ENCODE data around the gene DNAH14.

DNAH14 gene

DNA sequence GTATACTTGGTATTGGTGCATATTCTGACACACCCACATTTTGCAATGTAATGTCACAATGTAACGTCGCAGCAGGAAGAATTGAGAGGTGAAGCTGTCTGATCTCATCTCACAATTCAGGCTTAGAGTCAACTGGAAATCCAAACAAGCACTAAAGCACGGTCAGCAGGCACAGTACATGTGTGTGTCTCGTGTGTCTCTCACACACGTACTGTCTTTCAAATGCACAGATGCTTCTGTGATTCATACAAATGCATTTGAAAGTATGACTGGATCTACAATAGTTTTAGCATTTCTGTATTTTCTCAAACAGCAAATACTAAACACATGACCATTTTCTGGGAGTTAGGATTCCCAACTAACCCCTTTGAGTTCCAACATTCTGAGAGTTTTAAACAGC, 471.5 kb downstream of the DNAH14 start:
- TF ChIP-seq, protein P1, sequence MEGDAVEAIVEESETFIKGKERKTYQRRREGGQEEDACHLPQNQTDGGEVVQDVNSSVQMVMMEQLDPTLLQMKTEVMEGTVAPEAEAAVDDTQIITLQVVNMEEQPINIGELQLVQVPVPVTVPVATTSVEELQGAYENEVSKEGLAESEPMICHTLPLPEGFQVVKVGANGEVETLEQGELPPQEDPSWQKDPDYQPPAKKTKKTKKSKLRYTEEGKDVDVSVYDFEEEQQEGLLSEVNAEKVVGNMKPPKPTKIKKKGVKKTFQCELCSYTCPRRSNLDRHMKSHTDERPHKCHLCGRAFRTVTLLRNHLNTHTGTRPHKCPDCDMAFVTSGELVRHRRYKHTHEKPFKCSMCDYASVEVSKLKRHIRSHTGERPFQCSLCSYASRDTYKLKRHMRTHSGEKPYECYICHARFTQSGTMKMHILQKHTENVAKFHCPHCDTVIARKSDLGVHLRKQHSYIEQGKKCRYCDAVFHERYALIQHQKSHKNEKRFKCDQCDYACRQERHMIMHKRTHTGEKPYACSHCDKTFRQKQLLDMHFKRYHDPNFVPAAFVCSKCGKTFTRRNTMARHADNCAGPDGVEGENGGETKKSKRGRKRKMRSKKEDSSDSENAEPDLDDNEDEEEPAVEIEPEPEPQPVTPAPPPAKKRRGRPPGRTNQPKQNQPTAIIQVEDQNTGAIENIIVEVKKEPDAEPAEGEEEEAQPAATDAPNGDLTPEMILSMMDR (IDR thresholded peaks at IDR 0.05; ENCODE audit: control extremely low read depth, extremely low read depth, low read depth, missing control alignments) = no peak
- ChIA-PET CTCF (interaction anchor here (3.1 kb wide), 1 partner anchor 9 kb away, joined by 10 read pairs; no protein-coding TSS in a partner anchor), POLR2A (no interaction called here)
- no peak for DNase-seq (ENCODE audit: extremely low spot score)

DNA sequence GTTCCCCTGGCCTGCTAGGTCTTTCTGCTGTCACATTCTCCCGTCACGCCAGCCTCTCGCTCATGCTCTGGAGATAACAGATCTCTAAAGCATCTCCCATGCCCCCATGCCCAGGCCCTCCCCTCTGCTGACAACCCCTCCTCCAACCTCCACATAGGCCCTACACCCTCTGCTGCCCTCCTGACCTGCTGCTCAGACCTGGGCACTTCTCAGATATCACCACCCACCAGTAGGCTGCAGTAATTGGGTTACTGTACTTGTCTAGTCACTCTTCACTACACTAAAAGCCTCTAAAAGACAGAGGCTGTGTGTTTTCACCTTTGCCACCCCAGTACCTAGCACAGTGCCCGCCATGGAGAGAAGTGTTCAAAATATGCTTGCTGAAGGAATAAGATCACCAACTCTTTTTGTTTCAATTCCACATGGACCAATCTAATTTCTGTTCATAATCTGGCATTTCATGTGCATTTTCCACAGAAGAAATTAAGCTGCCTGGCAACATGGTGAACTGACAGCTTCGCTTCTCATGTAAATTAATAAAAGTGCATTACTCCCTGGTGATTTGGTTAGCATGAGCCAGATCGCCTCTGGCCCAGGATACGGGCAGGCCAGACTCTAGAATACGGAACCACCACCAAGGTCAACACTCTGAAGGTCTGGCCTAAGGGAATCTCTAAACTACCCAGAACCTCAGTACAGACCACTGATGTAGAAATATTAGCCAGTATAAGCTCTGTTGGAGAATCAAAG, 477.7 kb downstream of the DNAH14 start:
- no peak for DNase-seq (ENCODE audit: extremely low spot score)
- CTCF ChIA-PET = no interaction called here
- TF ChIP-seq, protein P1 (IDR thresholded peaks at IDR 0.05; ENCODE audit: control extremely low read depth, extremely low read depth, low read depth, missing control alignments) = no peak
- POLR2A ChIA-PET = no interaction called here

DNA sequence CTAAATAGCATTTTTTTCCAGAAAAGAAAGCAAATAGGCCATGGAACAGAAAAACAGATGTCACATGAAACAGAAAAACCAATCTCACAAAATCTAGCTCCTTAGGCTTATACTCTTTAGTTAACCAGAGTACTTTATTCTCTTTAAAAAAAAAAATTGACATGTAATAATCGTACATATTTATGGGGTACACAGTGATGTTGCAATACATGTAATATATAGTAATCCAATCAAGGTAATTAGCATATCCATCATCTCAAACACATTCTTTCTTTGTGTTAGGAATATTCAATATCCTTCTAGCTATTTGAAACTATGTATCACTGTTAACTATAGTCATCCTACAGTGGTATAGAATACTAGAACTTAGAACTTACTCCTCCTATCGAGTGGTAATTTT, 478.3 kb downstream of the DNAH14 start:
- ChIA-PET CTCF (no interaction called here), POLR2A (no interaction called here)
- no peak for DNase-seq (ENCODE audit: extremely low spot score)
- TF ChIP-seq, protein P1 (IDR thresholded peaks at IDR 0.05; ENCODE audit: control extremely low read depth, extremely low read depth, low read depth, missing control alignments) = no peak

DNA sequence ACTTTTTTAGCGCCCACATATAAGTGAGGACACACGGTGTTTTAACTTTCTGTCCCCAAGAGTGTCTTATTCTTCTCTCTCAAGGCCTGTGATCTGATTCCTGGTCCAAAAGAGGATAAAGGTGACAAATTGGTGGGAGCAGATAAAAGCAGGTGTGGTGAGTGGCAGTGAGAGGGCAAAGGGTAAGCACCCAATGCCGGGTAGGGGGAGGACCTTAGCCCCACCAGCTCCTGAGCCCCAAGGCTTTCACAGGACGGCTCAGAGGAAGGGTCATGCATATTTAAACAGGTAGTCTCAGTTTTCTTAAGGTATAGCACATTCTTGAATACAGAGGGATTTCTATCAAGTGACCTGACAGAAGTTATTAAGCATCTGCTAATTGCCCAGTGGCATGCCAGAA, 478.8 kb downstream of the DNAH14 start:
- CTCF ChIA-PET = no interaction called here
- POLR2A ChIA-PET = no interaction called here
- TF ChIP-seq, protein P1 (IDR thresholded peaks at IDR 0.05; ENCODE audit: control extremely low read depth, extremely low read depth, low read depth, missing control alignments) = no peak
- DNase-seq (ENCODE audit: extremely low spot score) = no peak

DNA sequence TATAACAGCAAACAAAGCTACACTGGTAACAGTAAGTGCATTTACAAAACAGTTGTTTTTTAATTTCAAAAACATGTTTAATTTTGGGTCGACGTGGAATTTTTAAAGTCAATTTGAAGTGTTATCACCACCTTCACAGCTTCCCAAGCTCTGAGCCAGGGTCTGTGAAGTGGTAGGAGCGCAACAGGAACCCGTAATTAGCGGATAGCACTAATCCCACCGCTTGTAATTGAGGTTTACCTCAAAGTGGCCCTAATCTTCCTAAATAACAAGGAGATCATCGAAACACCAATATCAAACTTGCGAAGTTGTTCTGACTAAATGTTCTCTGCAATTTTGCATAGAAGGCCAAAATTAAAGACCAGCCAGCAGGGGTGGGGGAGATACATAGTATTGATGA, 479.6 kb downstream of the DNAH14 start:
- no peak for DNase-seq (ENCODE audit: extremely low spot score)
- ChIA-PET POLR2A (no interaction called here), CTCF (interaction anchor here (1.3 to 2.3 kb wide), 2 partner anchors 9 to 26 kb away, joined by 3 to 10 read pairs; no protein-coding TSS in a partner anchor)
- TF ChIP-seq, protein P1 (IDR thresholded peaks at IDR 0.05; ENCODE audit: control extremely low read depth, extremely low read depth, low read depth, missing control alignments) = no peak

- DNase-seq (ENCODE audit: extremely low spot score) = no peak
- ChIA-PET POLR2A (no interaction called here), CTCF (interaction anchor here (0.9 to 2.3 kb wide), 4 partner anchors 10 to 35 kb away, joined by 3 to 10 read pairs (median 3); no protein-coding TSS in a partner anchor)
- TF ChIP-seq, protein P1 (IDR thresholded peaks at IDR 0.05; ENCODE audit: control extremely low read depth, extremely low read depth, low read depth, missing control alignments) = no peak
Observed at GRCh38 chr1:225410036-225410435, 480.6 kb downstream of the DNAH14 start.

Measured in GM10248 (cell line).